ENCODE results near the gene C2orf80. TPM values are rescaled to one million over a fixed set of nuclear protein-coding genes. Genes with fewer than 3 reads are reported as not detected.
A peak's percentile ranks its signal among the peaks of the same experiment; 100 is the strongest.

Gene C2orf80
- total and polyA plus RNA-seq, 2 experiments from 2014 or later: 0.92 TPM; not detected in 1

DNA sequence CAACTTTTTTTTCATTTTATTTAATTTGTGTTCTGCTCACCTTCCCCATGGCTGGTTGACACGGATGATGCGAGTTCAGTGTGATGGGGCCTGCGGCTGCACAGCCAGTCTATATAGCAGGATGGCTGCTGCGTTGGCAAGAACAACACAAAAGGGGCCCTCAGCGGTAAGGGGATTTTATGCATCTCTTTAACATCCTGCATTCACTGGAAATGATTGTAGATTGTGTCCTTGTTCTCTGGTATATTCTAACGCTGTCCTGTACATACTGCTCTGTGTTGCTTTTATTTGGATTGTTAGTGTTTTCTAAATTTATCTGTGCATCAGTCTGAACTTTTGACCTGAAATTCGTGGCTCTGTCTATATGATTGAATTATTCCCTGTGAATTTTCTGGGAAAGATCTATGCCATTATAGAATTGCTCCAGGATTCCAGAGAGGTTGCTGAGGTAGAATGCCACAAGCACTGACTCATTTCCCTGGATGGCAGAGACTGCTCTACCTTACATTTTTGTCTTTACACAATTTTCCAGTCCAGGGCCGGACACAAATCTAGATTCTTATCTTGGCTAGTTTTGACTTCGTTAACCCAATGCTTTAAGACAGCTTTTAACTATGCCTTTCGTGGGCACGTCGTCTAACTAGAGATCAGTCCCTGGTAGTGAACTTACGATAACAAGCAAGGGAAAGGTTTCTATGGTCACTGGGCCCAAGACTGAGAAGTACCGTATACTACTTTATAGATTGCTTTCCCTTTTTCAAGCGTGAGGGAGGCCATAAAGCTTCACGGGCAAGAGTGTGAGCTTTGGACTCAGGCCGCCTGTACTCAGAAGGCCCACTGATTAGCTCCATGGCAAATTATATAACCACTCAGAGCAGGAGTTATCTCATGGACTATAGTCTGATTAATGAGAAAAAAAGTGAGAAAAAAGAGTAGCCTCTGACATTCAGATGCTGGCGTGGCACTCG, 59.8 kb downstream of the C2orf80 start, which contains the start of gene CRYGC:
Gene CRYGC (minus strand): TSS at position 85 of the 968 bp plus-strand sequence. CDS start 36 bp downstream, at position 49.
- peaks cover 6% of the 10 kb centered on the region; the same call in 2 of the 3 replicates for H3K4me1 Mint-ChIP-seq
- no peak within 1 kb of the TSS for H3K27ac Mint-ChIP-seq
- Histone ChIP-seq H3K27ac (ENCODE audit: low read depth) (no peak within 1 kb of the TSS), H3F3A (replicated peaks; ENCODE audit: low read depth) (no peaks in the 10 kb centered on the region), H3K4me1 (ENCODE audit: insufficient read depth) (0 out of 2 replicates have a peak, but pooled peaks cover 4% of the 10 kb centered on the region), H4K20me1 (replicated peaks; ENCODE audit: insufficient read depth) (no peaks in the 10 kb centered on the region), H2AFZ (peak within 1 kb of the TSS; percentile 78), H3K27me3 (ENCODE audit: insufficient read depth) (no peaks in the 10 kb centered on the region), H3K79me2 (replicated peaks; ENCODE audit: insufficient read depth) (no peaks in the 10 kb centered on the region), H3K9me2 (ENCODE audit: insufficient read depth) (no peaks in the 10 kb centered on the region; the same call in 1 of the 2 replicates), H3K4me3 (no peak within 1 kb of the TSS), H3K4me2 (no peak within 1 kb of the TSS), H3K36me3 (ENCODE audit: insufficient read depth) (no peaks in the 10 kb centered on the region)
- ATAC-seq (no peak), DNase-seq (ENCODE audit: low spot score) (no peak)
- H3K27me3 Mint-ChIP-seq (ENCODE audit: insufficient read depth, low read depth, poor library complexity): peaks cover 6% of the 10 kb centered on the region
- no peaks in the 10 kb centered on the region for H3K9me3 Mint-ChIP-seq
- no peak for TF ChIP-seq CREB1 (CRISPR knock-in tag; IDR thresholded peaks at IDR 0.05; ENCODE audit: low read depth)
- TF ChIP-seq, protein P1, sequence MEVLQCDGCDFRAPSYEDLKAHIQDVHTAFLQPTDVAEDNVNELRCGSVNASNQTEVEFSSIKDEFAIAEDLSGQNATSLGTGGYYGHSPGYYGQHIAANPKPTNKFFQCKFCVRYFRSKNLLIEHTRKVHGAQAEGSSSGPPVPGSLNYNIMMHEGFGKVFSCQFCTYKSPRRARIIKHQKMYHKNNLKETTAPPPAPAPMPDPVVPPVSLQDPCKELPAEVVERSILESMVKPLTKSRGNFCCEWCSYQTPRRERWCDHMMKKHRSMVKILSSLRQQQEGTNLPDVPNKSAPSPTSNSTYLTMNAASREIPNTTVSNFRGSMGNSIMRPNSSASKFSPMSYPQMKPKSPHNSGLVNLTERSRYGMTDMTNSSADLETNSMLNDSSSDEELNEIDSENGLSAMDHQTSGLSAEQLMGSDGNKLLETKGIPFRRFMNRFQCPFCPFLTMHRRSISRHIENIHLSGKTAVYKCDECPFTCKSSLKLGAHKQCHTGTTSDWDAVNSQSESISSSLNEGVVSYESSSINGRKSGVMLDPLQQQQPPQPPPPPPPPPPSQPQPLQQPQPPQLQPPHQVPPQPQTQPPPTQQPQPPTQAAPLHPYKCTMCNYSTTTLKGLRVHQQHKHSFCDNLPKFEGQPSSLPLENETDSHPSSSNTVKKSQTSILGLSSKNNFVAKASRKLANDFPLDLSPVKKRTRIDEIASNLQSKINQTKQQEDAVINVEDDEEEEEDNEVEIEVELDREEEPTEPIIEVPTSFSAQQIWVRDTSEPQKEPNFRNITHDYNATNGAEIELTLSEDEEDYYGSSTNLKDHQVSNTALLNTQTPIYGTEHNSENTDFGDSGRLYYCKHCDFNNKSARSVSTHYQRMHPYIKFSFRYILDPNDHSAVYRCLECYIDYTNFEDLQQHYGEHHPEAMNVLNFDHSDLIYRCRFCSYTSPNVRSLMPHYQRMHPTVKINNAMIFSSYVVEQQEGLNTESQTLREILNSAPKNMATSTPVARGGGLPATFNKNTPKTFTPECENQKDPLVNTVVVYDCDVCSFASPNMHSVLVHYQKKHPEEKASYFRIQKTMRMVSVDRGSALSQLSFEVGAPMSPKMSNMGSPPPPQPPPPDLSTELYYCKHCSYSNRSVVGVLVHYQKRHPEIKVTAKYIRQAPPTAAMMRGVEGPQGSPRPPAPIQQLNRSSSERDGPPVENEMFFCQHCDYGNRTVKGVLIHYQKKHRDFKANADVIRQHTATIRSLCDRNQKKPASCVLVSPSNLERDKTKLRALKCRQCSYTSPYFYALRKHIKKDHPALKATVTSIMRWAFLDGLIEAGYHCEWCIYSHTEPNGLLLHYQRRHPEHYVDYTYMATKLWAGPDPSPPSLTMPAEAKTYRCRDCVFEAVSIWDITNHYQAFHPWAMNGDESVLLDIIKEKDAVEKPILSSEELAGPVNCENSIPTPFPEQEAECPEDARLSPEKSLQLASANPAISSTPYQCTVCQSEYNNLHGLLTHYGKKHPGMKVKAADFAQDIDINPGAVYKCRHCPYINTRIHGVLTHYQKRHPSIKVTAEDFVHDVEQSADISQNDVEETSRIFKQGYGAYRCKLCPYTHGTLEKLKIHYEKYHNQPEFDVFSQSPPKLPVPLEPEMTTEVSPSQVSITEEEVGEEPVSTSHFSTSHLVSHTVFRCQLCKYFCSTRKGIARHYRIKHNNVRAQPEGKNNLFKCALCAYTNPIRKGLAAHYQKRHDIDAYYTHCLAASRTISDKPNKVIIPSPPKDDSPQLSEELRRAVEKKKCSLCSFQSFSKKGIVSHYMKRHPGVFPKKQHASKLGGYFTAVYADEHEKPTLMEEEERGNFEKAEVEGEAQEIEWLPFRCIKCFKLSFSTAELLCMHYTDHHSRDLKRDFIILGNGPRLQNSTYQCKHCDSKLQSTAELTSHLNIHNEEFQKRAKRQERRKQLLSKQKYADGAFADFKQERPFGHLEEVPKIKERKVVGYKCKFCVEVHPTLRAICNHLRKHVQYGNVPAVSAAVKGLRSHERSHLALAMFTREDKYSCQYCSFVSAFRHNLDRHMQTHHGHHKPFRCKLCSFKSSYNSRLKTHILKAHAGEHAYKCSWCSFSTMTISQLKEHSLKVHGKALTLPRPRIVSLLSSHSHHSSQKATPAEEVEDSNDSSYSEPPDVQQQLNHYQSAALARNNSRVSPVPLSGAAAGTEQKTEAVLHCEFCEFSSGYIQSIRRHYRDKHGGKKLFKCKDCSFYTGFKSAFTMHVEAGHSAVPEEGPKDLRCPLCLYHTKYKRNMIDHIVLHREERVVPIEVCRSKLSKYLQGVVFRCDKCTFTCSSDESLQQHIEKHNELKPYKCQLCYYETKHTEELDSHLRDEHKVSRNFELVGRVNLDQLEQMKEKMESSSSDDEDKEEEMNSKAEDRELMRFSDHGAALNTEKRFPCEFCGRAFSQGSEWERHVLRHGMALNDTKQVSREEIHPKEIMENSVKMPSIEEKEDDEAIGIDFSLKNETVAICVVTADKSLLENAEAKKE (CRISPR knock-in tag; IDR thresholded peaks at IDR 0.05): no peak
- TF ChIP-seq CTCF (conservative IDR thresholded peaks at IDR 0.05; ENCODE audit: low read depth in 2 of 2): no peak
- TF ChIP-seq ZNF114 (CRISPR knock-in tag; IDR thresholded peaks at IDR 0.05): no peak
- no peak for TF ChIP-seq EZH2 (IDR thresholded peaks at IDR 0.05; ENCODE audit: low read depth, unreplicated experiment)
- TF ChIP-seq NANOG (IDR thresholded peaks at IDR 0.05; ENCODE audit: borderline replicate concordance): no peak
- TF ChIP-seq, protein P2, sequence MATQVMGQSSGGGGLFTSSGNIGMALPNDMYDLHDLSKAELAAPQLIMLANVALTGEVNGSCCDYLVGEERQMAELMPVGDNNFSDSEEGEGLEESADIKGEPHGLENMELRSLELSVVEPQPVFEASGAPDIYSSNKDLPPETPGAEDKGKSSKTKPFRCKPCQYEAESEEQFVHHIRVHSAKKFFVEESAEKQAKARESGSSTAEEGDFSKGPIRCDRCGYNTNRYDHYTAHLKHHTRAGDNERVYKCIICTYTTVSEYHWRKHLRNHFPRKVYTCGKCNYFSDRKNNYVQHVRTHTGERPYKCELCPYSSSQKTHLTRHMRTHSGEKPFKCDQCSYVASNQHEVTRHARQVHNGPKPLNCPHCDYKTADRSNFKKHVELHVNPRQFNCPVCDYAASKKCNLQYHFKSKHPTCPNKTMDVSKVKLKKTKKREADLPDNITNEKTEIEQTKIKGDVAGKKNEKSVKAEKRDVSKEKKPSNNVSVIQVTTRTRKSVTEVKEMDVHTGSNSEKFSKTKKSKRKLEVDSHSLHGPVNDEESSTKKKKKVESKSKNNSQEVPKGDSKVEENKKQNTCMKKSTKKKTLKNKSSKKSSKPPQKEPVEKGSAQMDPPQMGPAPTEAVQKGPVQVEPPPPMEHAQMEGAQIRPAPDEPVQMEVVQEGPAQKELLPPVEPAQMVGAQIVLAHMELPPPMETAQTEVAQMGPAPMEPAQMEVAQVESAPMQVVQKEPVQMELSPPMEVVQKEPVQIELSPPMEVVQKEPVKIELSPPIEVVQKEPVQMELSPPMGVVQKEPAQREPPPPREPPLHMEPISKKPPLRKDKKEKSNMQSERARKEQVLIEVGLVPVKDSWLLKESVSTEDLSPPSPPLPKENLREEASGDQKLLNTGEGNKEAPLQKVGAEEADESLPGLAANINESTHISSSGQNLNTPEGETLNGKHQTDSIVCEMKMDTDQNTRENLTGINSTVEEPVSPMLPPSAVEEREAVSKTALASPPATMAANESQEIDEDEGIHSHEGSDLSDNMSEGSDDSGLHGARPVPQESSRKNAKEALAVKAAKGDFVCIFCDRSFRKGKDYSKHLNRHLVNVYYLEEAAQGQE (IDR thresholded peaks at IDR 0.05; ENCODE audit: unreplicated experiment): no peak
- TF ChIP-seq, protein P3, sequence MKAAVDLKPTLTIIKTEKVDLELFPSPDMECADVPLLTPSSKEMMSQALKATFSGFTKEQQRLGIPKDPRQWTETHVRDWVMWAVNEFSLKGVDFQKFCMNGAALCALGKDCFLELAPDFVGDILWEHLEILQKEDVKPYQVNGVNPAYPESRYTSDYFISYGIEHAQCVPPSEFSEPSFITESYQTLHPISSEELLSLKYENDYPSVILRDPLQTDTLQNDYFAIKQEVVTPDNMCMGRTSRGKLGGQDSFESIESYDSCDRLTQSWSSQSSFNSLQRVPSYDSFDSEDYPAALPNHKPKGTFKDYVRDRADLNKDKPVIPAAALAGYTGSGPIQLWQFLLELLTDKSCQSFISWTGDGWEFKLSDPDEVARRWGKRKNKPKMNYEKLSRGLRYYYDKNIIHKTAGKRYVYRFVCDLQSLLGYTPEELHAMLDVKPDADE (IDR thresholded peaks at IDR 0.05): no peak
- no peak for TF ChIP-seq JUNB (IDR thresholded peaks at IDR 0.05; ENCODE audit: unreplicated experiment)
- H3K4me3 Mint-ChIP-seq: no peak within 1 kb of the TSS
- no peaks in the 10 kb centered on the region for H3K36me3 Mint-ChIP-seq (ENCODE audit: low read depth)

All from GM23338 (cell line).